K562 (cell line): ENCODE data around the gene SLFNL1. TPM values are rescaled to one million over a fixed set of nuclear protein-coding genes. Genes with fewer than 3 reads are reported as not detected.
A peak's percentile ranks its signal among the peaks of the same experiment; 100 is the strongest.

Source experiments
- ETV1 ChIP-seq: fragments of 450-650 bp; conservative IDR thresholded peaks from 2 replicates; pipeline ENCODE4 v1.6.1; 2016; ENCODE audit warnings: missing genetic modification characterization, control low read depth, low read depth, missing compliant biosample characterization
- ETV6 ChIP-seq, 3 experiments: fragments of 150-350 bp in 1 of 3; sonication (generic) in 1 of 3; formaldehyde crosslinking in 1 of 3; IDR thresholded peaks; 2 replicates each; pipeline versions ENCODE4 v1.6.1 to v1.8.0; 2014 to 2022; ENCODE audit warnings: borderline replicate concordance in 2 of 3, low read depth in 2 of 3, antibody characterized with exemption in 1 of 3, low read length in 1 of 3, mild to moderate bottlenecking in 1 of 3, missing genetic modification reagents in 1 of 3
- RBM14 ChIP-seq: fragments of 200-400 bp; formaldehyde crosslinking; IDR thresholded peaks from 2 replicates; pipeline ENCODE4 v1.6.1; 2018; ENCODE audit warnings: low read depth, mild to moderate bottlenecking, low read length, moderate library complexity, borderline replicate concordance; ENCODE audit not compliant: insufficient read depth
- ZBTB26 ChIP-seq: fragments of 450-650 bp; formaldehyde crosslinking; IDR thresholded peaks from 2 replicates; pipeline ENCODE4 v1.4.0; 2022; ENCODE audit warnings: missing genetic modification characterization
- ZBTB7A ChIP-seq: IDR thresholded peaks from 2 replicates; pipeline ENCODE4 v1.6.1; 2011; ENCODE audit warnings: low read depth, mild to moderate bottlenecking, low read length, moderate library complexity, borderline replicate concordance; ENCODE audit not compliant: control insufficient read depth
- ZEB2 ChIP-seq: fragments of 450-650 bp; IDR thresholded peaks from 2 replicates; pipeline ENCODE4 v1.6.1; 2016
- ZNF184 ChIP-seq: sonication (generic); formaldehyde crosslinking; IDR thresholded peaks from 2 replicates; pipeline ENCODE4 v1.5.0; 2020; ENCODE audit warnings: missing genetic modification reagents
- ZNF318 ChIP-seq, 2 experiments: fragments of 450-650 bp; IDR thresholded peaks; 2 replicates each; pipeline ENCODE4 v1.6.1; 2016; ENCODE audit warnings: mild to moderate bottlenecking in 2 of 2, borderline replicate concordance in 1 of 2, low read depth in 1 of 2, moderate library complexity in 1 of 2
- ZNF592 ChIP-seq: fragments of 450-650 bp; IDR thresholded peaks from 2 replicates; pipeline ENCODE4 v1.6.1; 2017; ENCODE audit warnings: antibody characterized with exemption, mild to moderate bottlenecking
- ZNF655 ChIP-seq: fragments of 250-450 bp; sonication (Bioruptor Pico); IDR thresholded peaks from 2 replicates; pipeline ENCODE4 v1.5.0; 2021
- ZNF76 ChIP-seq: fragments of 250-450 bp; sonication (Bioruptor Pico); IDR thresholded peaks from 2 replicates; pipeline ENCODE4 v1.4.0; 2020; ENCODE audit warnings: mild to moderate bottlenecking, moderate library complexity, borderline replicate concordance
- polyA plus RNA-seq, 8 experiments: library from polyadenylated mRNA; depleted of rRNA in 4 of 8; stranded (reverse) in 5 of 8; unstranded in 3 of 8; fragments of >200 nt; fragmentation: Nextera tagmentation in 2 of 8; fragmentation: Illumina TruSeq in 1 of 8; extraction: Ambion mirVana in 2 of 8; extraction: Trizol in 1 of 8; gene quantifications; 2 replicates each; pipeline versions ENCODE4 v1.2.1 to v1.2.3, GENCODE V29; 2011 to 2014; ENCODE audit warnings: inconsistent platforms in 1 of 8, missing spikeins in 1 of 8
- total RNA-seq, 7 experiments: library from RNA; depleted of rRNA in 6 of 7; stranded (reverse); fragments of >200 nt in 6 of 7; fragmentation: Illumina TruSeq in 2 of 7; extraction: Trizol in 2 of 7; gene quantifications; 2 replicates each; pipeline versions ENCODE4 v1.2.1 to v1.2.3, GENCODE V29; 2011 to 2021; ENCODE audit warnings: low replicate concordance in 1 of 7

Gene SLFNL1
- total and polyA plus RNA-seq, 9 of the 15 experiments (the other 6 are each of a cell fraction or from before 2014, with no cell fraction given), result 0.05 to 0.14 (median 0.06) TPM; not detected in 5

DNA sequence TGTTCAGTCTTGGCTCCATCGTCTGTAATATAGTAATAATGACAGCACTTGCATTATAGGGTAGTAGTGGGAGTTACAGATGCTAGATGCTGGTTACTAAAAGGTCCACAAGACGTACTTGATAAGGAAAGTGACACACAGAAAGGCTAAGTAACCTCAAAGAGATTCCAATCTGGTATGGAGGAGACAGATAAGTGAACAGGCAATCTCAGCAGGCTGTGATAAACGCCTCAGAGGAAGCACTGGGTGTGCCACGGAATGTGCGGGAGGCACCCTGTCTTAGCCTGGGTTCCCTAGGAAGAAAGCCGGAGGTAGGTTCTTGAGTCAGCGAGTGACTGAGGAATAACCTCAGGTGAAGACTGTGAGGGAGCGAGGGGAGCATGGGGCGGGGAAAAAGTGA is 46.6 kb downstream of the SLFNL1 start (continued):
- no peak for TF ChIP-seq ZNF655 (CRISPR knock-in tag)
- no peak for TF ChIP-seq ZNF184
- peak; percentile 84 for TF ChIP-seq ZEB2
- no peak for TF ChIP-seq ZBTB7A
- TF ChIP-seq ETV6 (IDR thresholded peaks at IDR 0.05; ENCODE audit: borderline replicate concordance in 1 of 2, low read depth in 2 of 2, low read length in 1 of 2), result no peak
- TF ChIP-seq ETV6 (CRISPR knock-in tag; IDR thresholded peaks at IDR 0.05; ENCODE audit: borderline replicate concordance), result no peak
- TF ChIP-seq ZNF318 (IDR thresholded peaks at IDR 0.05; ENCODE audit: borderline replicate concordance in 1 of 2, low read depth in 1 of 2), result peak in 1 of 2 experiments; percentile 70; a peak in 2 of 4 replicates
- peak; percentile 87; the same call in 1 of the 2 replicates for TF ChIP-seq ZBTB26 (CRISPR knock-in tag)
- TF ChIP-seq ETV1 (tag), result peak; percentile 72
- TF ChIP-seq ZNF76 (CRISPR knock-in tag), result peak; percentile 60; the same call in 1 of the 2 replicates
- no peak for TF ChIP-seq ZNF592
- TF ChIP-seq RBM14, result no peak
